Keratinocyte (primary cell): Measurements from ENCODE around the gene SLC34A1. TPM values are rescaled to one million over a fixed set of nuclear protein-coding genes. Genes with fewer than 3 reads are reported as not detected.

Source experiments
- DNase-seq: peaks from one replicate; pipeline ENCODE4 v3.0.0-alpha.2; 2011; ENCODE audit warnings: low read depth, missing footprints, low spot score
- FAIRE-seq: peaks from 2 replicates; lab custom pipeline; 2011; peaks lifted over from hg19 to GRCh38; lab: Jason Lieb, UNC
- H2AFZ ChIP-seq: 2 replicates; pipeline ENCODE4 v1.6.0; 2012; ENCODE audit warnings: low read length, control low read depth, inconsistent platforms; ENCODE audit not compliant: control insufficient read depth
- H3K27ac ChIP-seq: 2 replicates; pipeline ENCODE4 v1.5.1; 2011; ENCODE audit warnings: low read length; ENCODE audit not compliant: control insufficient read depth, insufficient read depth
- H3K27me3 ChIP-seq: 3 replicates; pipeline ENCODE4 v1.6.0; 2011; ENCODE audit warnings: low read length; ENCODE audit not compliant: control insufficient read depth, insufficient read depth; ENCODE audit errors: extremely low read depth
- H3K36me3 ChIP-seq, 2 experiments: 2 replicates in 1 of 2; 3 replicates in 1 of 2; pipeline ENCODE4 v1.5.1; 2011; ENCODE audit warnings: low read length in 2 of 2, mild to moderate bottlenecking in 1 of 2; ENCODE audit not compliant: control insufficient read depth in 2 of 2, insufficient read depth in 2 of 2; ENCODE audit errors: extremely low read depth in 1 of 2
- H3K4me1 ChIP-seq: 3 replicates; pipeline ENCODE4 v1.5.1; 2011; ENCODE audit warnings: low read length; ENCODE audit not compliant: control insufficient read depth, insufficient read depth; ENCODE audit errors: extremely low read depth
- H3K4me2 ChIP-seq: 3 replicates; pipeline ENCODE4 v1.6.0; 2011; ENCODE audit warnings: low read depth, low read length; ENCODE audit not compliant: control insufficient read depth, insufficient read depth; ENCODE audit errors: extremely low read depth
- H3K4me3 ChIP-seq, 3 experiments: fragments of 200-600 bp in 1 of 3; sonication (generic) in 1 of 3; 2 replicates in 2 of 3; 3 replicates in 1 of 3; pipeline ENCODE4 v1.5.1; 2011 to 2016; ENCODE audit warnings: low read length in 3 of 3, mild to moderate bottlenecking in 3 of 3, control low read depth in 2 of 3, inconsistent platforms in 1 of 3, low read depth in 1 of 3, mixed read lengths in 1 of 3, mixed run types in 1 of 3, moderate library complexity in 1 of 3; ENCODE audit not compliant: control insufficient read depth in 2 of 3, insufficient read depth in 2 of 3; ENCODE audit errors: extremely low read depth in 1 of 3
- H3K79me2 ChIP-seq: 2 replicates; pipeline ENCODE4 v1.6.0; 2012; ENCODE audit warnings: low read length; ENCODE audit not compliant: control insufficient read depth, insufficient read depth
- H3K9ac ChIP-seq: 3 replicates; pipeline ENCODE4 v1.6.0; 2011; ENCODE audit warnings: low read length; ENCODE audit not compliant: control insufficient read depth, insufficient read depth; ENCODE audit errors: extremely low read depth
- H3K9me1 ChIP-seq: 3 replicates; pipeline ENCODE4 v1.6.0; 2011; ENCODE audit warnings: low read length; ENCODE audit not compliant: control insufficient read depth, insufficient read depth; ENCODE audit errors: extremely low read depth
- H3K9me3 ChIP-seq: 2 replicates; pipeline ENCODE4 v1.5.1; 2012; ENCODE audit warnings: low read depth, low read length; ENCODE audit not compliant: control insufficient read depth
- H4K20me1 ChIP-seq: 3 replicates; pipeline ENCODE4 v1.6.0; 2011; ENCODE audit warnings: low read length; ENCODE audit not compliant: control insufficient read depth, insufficient read depth; ENCODE audit errors: extremely low read depth
- CTCF ChIP-seq, 3 experiments: IDR thresholded peaks in 1 of 3; conservative IDR thresholded peaks in 1 of 3; optimal IDR thresholded peaks in 1 of 3; 2 replicates in 2 of 3; 3 replicates in 1 of 3; pipeline versions ENCODE3 to v1.5.1; 2011; ENCODE audit warnings: low read length in 3 of 3, mild to moderate bottlenecking in 3 of 3, moderate library complexity in 2 of 3, control low read depth in 1 of 3, inconsistent platforms in 1 of 3; ENCODE audit not compliant: insufficient read depth in 2 of 3; ENCODE audit errors: extremely low read depth in 1 of 3
- EZH2 ChIP-seq: IDR thresholded peaks from one replicate; pipeline ENCODE4 v1.6.1; 2012; ENCODE audit warnings: inconsistent platforms, mild to moderate bottlenecking, low read length, moderate library complexity
- dilution Hi-C: fragments of 300-500 bp; cut with MboI; formaldehyde crosslinking; loops from one replicate; pipeline ENCODE4 v1.7.0; 2020; ENCODE audit warnings: low sequenced_read_pairs; ENCODE audit not compliant: extremely low pct_ligation_motif_present
- polyA plus RNA-seq, 5 experiments: library from polyadenylated mRNA; depleted of rRNA in 3 of 5; stranded (reverse) in 3 of 5; stranded (forward) in 1 of 5; unstranded in 1 of 5; fragments of >200 nt; gene quantifications; 1 replicate in 1 of 5; 2 replicates in 3 of 5; 3 replicates in 1 of 5; pipeline versions ENCODE4 v1.2.1 to v1.2.3, GENCODE V29; 2011 to 2012; ENCODE audit warnings: missing spikeins in 2 of 5, low read depth in 1 of 5, low replicate concordance in 1 of 5

SLC34A1 gene
- polyA plus RNA-seq, 1 donor (not counting 4 experiments of a cell fraction or from before 2014, with no cell fraction given), result 0.07 TPM

- FAIRE-seq (peak; percentile 91), DNase-seq (no peak)
- Histone ChIP-seq H3K4me1 (peaks cover 47% of the 10 kb centered on the region), H3K9ac (peak overlapping the region; percentile 31), H3K27ac (peak overlapping the region; percentile 46), H2AFZ (peak overlapping the region; percentile 37), H3K79me2 (no peaks in the 10 kb centered on the region), H3K9me1 (no peaks in the 10 kb centered on the region), H3K4me3 (peak overlapping the region in 1 of 3 experiments; percentile 20), H3K36me3 (peaks cover 0 to 19% of the 10 kb centered on the region in 2 experiments), H4K20me1 (no peaks in the 10 kb centered on the region), H3K9me3 (no peaks in the 10 kb centered on the region), H3K27me3 (no peaks in the 10 kb centered on the region), H3K4me2 (peak overlapping the region; percentile 63)
- TF ChIP-seq EZH2 (no peak), CTCF (optimal IDR thresholded peaks at IDR 0.05 in 1 of 3, IDR thresholded peaks at IDR 0.05 in 1 of 3, conservative IDR thresholded peaks at IDR 0.05 in 1 of 3; ENCODE audit: extremely low read depth in 1 of 3, insufficient read depth in 2 of 3, low read length in 3 of 3) (no peak)
- dilution Hi-C loops, result no loop called here
These were observed 16.0 kb upstream of the SLC34A1 start for GRCh38 chr5:177367981-177368868.

- Histone ChIP-seq H3K36me3 (peaks cover 0 to 19% of the 10 kb centered on the region in 2 experiments), H3K4me3 (peak overlapping the region in 1 of 3 experiments; percentile 12), H3K4me1 (peaks cover 47% of the 10 kb centered on the region), H3K27me3 (no peaks in the 10 kb centered on the region), H2AFZ (peak overlapping the region; percentile 37), H3K79me2 (no peaks in the 10 kb centered on the region), H3K9me3 (no peaks in the 10 kb centered on the region), H3K9ac (peak overlapping the region; percentile 30), H3K4me2 (peak overlapping the region; percentile 63), H3K27ac (peak overlapping the region; percentile 46), H3K9me1 (no peaks in the 10 kb centered on the region), H4K20me1 (no peaks in the 10 kb centered on the region)
- TF ChIP-seq CTCF (optimal IDR thresholded peaks at IDR 0.05 in 1 of 3, IDR thresholded peaks at IDR 0.05 in 1 of 3, conservative IDR thresholded peaks at IDR 0.05 in 1 of 3; ENCODE audit: extremely low read depth in 1 of 3, insufficient read depth in 2 of 3, low read length in 3 of 3) (peak in 2 of 3 experiments; percentile 85 to 87), EZH2 (no peak)
- DNase-seq, result no peak
- dilution Hi-C loops, result no loop called here
- no peak for FAIRE-seq
These were observed 15.2 kb upstream of the SLC34A1 start for GRCh38 chr5:177368869-177369644.
